Ishikawa (cell line): ENCODE data around the gene TAF10.

ENCODE experiments used
- CEBPB ChIP-seq: IDR thresholded peaks from 2 replicates; pipeline ENCODE4 v1.6.1; 2012
- CREB1 ChIP-seq: IDR thresholded peaks from 2 replicates; pipeline ENCODE4 v1.6.1; 2012; ENCODE audit warnings: low read depth
- EP300 ChIP-seq: IDR thresholded peaks from 2 replicates; pipeline ENCODE4 v1.6.1; 2012; ENCODE audit warnings: borderline replicate concordance
- TCF12 ChIP-seq: IDR thresholded peaks from 2 replicates; pipeline ENCODE4 v1.6.1; 2012; ENCODE audit warnings: low read depth
- YY1 ChIP-seq: IDR thresholded peaks from 2 replicates; pipeline ENCODE4 v1.6.1; 2012; ENCODE audit warnings: low read depth
- TF ChIP-seq, protein P1 (sequence below): IDR thresholded peaks from 2 replicates; pipeline ENCODE4 v1.6.1; 2012; ENCODE audit warnings: low read depth, mild to moderate bottlenecking
- TF ChIP-seq, protein P2 (sequence below): IDR thresholded peaks from 2 replicates; pipeline ENCODE4 v1.6.1; 2012
- TF ChIP-seq, protein P3 (sequence below): IDR thresholded peaks from 2 replicates; pipeline ENCODE4 v1.6.1; 2012

DNA sequence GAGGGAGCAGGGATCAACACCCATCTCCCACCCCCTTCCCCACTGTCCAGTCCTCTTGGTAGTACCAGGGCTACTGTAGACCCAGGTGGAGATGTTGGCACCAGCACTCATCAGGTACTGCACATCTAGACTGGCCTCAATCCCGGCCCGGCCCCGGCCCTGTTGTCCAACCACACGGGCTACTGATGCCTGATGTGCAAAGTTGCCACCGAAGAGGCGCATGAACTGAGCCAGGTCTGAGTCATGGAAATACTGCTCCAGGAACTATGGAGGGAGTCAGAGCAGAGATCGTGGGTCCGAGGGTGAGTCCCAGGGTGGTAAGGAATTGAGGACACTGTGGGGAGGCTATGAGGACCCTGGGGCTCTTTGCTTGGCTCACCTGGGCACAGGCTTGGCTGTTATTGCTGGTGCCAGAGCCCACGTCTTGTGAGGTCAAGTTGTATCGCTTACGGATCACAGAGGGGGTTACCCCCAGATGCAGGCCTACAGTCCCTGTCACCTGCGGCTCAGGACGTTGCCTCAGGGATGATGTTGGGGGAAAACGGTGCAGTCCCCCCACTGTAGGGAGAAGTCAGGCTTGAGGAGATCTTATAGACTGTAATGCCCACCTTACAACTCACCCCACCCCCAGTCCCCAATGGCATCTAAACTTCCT lies 4.7 kb upstream of the TAF10 start:
- TF ChIP-seq YY1 = no peak
- no peak for TF ChIP-seq EP300
- no peak for TF ChIP-seq CEBPB
- no peak for TF ChIP-seq CREB1
- TF ChIP-seq, protein P1, sequence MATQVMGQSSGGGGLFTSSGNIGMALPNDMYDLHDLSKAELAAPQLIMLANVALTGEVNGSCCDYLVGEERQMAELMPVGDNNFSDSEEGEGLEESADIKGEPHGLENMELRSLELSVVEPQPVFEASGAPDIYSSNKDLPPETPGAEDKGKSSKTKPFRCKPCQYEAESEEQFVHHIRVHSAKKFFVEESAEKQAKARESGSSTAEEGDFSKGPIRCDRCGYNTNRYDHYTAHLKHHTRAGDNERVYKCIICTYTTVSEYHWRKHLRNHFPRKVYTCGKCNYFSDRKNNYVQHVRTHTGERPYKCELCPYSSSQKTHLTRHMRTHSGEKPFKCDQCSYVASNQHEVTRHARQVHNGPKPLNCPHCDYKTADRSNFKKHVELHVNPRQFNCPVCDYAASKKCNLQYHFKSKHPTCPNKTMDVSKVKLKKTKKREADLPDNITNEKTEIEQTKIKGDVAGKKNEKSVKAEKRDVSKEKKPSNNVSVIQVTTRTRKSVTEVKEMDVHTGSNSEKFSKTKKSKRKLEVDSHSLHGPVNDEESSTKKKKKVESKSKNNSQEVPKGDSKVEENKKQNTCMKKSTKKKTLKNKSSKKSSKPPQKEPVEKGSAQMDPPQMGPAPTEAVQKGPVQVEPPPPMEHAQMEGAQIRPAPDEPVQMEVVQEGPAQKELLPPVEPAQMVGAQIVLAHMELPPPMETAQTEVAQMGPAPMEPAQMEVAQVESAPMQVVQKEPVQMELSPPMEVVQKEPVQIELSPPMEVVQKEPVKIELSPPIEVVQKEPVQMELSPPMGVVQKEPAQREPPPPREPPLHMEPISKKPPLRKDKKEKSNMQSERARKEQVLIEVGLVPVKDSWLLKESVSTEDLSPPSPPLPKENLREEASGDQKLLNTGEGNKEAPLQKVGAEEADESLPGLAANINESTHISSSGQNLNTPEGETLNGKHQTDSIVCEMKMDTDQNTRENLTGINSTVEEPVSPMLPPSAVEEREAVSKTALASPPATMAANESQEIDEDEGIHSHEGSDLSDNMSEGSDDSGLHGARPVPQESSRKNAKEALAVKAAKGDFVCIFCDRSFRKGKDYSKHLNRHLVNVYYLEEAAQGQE = no peak
- TF ChIP-seq, protein P2, sequence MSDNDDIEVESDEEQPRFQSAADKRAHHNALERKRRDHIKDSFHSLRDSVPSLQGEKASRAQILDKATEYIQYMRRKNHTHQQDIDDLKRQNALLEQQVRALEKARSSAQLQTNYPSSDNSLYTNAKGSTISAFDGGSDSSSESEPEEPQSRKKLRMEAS = no peak
- TF ChIP-seq, protein P3, sequence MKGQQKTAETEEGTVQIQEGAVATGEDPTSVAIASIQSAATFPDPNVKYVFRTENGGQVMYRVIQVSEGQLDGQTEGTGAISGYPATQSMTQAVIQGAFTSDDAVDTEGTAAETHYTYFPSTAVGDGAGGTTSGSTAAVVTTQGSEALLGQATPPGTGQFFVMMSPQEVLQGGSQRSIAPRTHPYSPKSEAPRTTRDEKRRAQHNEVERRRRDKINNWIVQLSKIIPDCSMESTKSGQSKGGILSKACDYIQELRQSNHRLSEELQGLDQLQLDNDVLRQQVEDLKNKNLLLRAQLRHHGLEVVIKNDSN = no peak
- no peak for TF ChIP-seq TCF12
